Measurements from ENCODE around the gene ARFGEF3. TPM values are rescaled to one million over a fixed set of nuclear protein-coding genes. Genes with fewer than 3 reads are reported as not detected.

Gene ARFGEF3
- total and polyA plus RNA-seq, 2 donors (not counting 1 experiment from before 2014, with no cell fraction given): under 0.01 to 0.14 TPM

- Histone ChIP-seq H3K4me3 (replicated peaks in 1 of 4; ENCODE audit: control extremely low read depth in 1 of 4, insufficient read depth in 1 of 4, low read depth in 3 of 4, low read length in 4 of 4) (no peak overlapping the region), H3K4me1 (ENCODE audit: control insufficient read depth, extremely low read depth, insufficient read depth, low read length) (no peaks in the 10 kb centered on the region), H3K27ac (ENCODE audit: insufficient read depth, low read length) (no peak overlapping the region), H2AFZ (ENCODE audit: low read length) (no peak overlapping the region), H4K20me1 (ENCODE audit: control insufficient read depth, extremely low read depth, insufficient read depth, low read length) (no peaks in the 10 kb centered on the region), H3K9me3 (ENCODE audit: control insufficient read depth, insufficient read depth, low read depth, low read length) (no peaks in the 10 kb centered on the region), H3K9ac (ENCODE audit: insufficient read depth, low read length) (no peak overlapping the region), H3K36me3 (ENCODE audit: control insufficient read depth, insufficient read depth, low read length) (no peaks in the 10 kb centered on the region), H3K4me2 (ENCODE audit: extremely low read depth, insufficient read depth, low read length) (no peak overlapping the region), H3K27me3 (ENCODE audit: control insufficient read depth, insufficient read depth, low read length) (no peaks in the 10 kb centered on the region), H3K79me2 (ENCODE audit: control insufficient read depth, insufficient read depth, low read length) (no peaks in the 10 kb centered on the region)
- TF ChIP-seq EZH2 (IDR thresholded peaks at IDR 0.05; ENCODE audit: low read length, missing control alignments): no peak
- TF ChIP-seq, protein P1, sequence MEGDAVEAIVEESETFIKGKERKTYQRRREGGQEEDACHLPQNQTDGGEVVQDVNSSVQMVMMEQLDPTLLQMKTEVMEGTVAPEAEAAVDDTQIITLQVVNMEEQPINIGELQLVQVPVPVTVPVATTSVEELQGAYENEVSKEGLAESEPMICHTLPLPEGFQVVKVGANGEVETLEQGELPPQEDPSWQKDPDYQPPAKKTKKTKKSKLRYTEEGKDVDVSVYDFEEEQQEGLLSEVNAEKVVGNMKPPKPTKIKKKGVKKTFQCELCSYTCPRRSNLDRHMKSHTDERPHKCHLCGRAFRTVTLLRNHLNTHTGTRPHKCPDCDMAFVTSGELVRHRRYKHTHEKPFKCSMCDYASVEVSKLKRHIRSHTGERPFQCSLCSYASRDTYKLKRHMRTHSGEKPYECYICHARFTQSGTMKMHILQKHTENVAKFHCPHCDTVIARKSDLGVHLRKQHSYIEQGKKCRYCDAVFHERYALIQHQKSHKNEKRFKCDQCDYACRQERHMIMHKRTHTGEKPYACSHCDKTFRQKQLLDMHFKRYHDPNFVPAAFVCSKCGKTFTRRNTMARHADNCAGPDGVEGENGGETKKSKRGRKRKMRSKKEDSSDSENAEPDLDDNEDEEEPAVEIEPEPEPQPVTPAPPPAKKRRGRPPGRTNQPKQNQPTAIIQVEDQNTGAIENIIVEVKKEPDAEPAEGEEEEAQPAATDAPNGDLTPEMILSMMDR (conservative IDR thresholded peaks at IDR 0.05 in 1 of 2, IDR thresholded peaks at IDR 0.05 in 1 of 2; ENCODE audit: low read depth in 1 of 2, low read length in 2 of 2): no peak
- DNase-seq (ENCODE audit: low read depth in 2 of 2): no peak
Observed at GRCh38 chr6:138331984-138332383, 170.2 kb downstream of the ARFGEF3 start.

- Histone ChIP-seq H3K4me1 (ENCODE audit: control insufficient read depth, extremely low read depth, insufficient read depth, low read length) (no peaks in the 10 kb centered on the region), H3K9ac (ENCODE audit: insufficient read depth, low read length) (no peak overlapping the region), H3K4me2 (ENCODE audit: extremely low read depth, insufficient read depth, low read length) (no peak overlapping the region), H3K27ac (ENCODE audit: insufficient read depth, low read length) (no peak overlapping the region), H3K4me3 (replicated peaks in 1 of 4; ENCODE audit: control extremely low read depth in 1 of 4, insufficient read depth in 1 of 4, low read depth in 3 of 4, low read length in 4 of 4) (no peak overlapping the region), H4K20me1 (ENCODE audit: control insufficient read depth, extremely low read depth, insufficient read depth, low read length) (no peaks in the 10 kb centered on the region), H3K36me3 (ENCODE audit: control insufficient read depth, insufficient read depth, low read length) (no peaks in the 10 kb centered on the region), H2AFZ (ENCODE audit: low read length) (no peak overlapping the region), H3K27me3 (ENCODE audit: control insufficient read depth, insufficient read depth, low read length) (no peaks in the 10 kb centered on the region), H3K79me2 (ENCODE audit: control insufficient read depth, insufficient read depth, low read length) (no peaks in the 10 kb centered on the region), H3K9me3 (ENCODE audit: control insufficient read depth, insufficient read depth, low read depth, low read length) (no peaks in the 10 kb centered on the region)
- no peak for DNase-seq (ENCODE audit: low read depth in 2 of 2)
- TF ChIP-seq, protein P1 (conservative IDR thresholded peaks at IDR 0.05 in 1 of 2, IDR thresholded peaks at IDR 0.05 in 1 of 2; ENCODE audit: low read depth in 1 of 2, low read length in 2 of 2): no peak
- TF ChIP-seq EZH2 (IDR thresholded peaks at IDR 0.05; ENCODE audit: low read length, missing control alignments): no peak
Observed at GRCh38 chr6:138334000-138334399, 172.3 kb downstream of the ARFGEF3 start.

- H3K27ac ChIP-seq (ENCODE audit: insufficient read depth, low read length): no peak overlapping the region
- no peak for TF ChIP-seq EZH2 (IDR thresholded peaks at IDR 0.05; ENCODE audit: low read length, missing control alignments)
- TF ChIP-seq, protein P1 (conservative IDR thresholded peaks at IDR 0.05 in 1 of 2, IDR thresholded peaks at IDR 0.05 in 1 of 2; ENCODE audit: low read depth in 1 of 2, low read length in 2 of 2): no peak
- H3K9me3 ChIP-seq (ENCODE audit: control insufficient read depth, insufficient read depth, low read depth, low read length): no peaks in the 10 kb centered on the region
- H4K20me1 ChIP-seq (ENCODE audit: control insufficient read depth, extremely low read depth, insufficient read depth, low read length): no peaks in the 10 kb centered on the region
- H3K4me1 ChIP-seq (ENCODE audit: control insufficient read depth, extremely low read depth, insufficient read depth, low read length): no peaks in the 10 kb centered on the region
- H3K27me3 ChIP-seq (ENCODE audit: control insufficient read depth, insufficient read depth, low read length): no peaks in the 10 kb centered on the region
- H3K4me2 ChIP-seq (ENCODE audit: extremely low read depth, insufficient read depth, low read length): no peak overlapping the region
- no peaks in the 10 kb centered on the region for H3K79me2 ChIP-seq (ENCODE audit: control insufficient read depth, insufficient read depth, low read length)
- H2AFZ ChIP-seq (ENCODE audit: low read length): no peak overlapping the region
- no peaks in the 10 kb centered on the region for H3K36me3 ChIP-seq (ENCODE audit: control insufficient read depth, insufficient read depth, low read length)
- H3K9ac ChIP-seq (ENCODE audit: insufficient read depth, low read length): no peak overlapping the region
- no peak overlapping the region for H3K4me3 ChIP-seq (replicated peaks in 1 of 4; ENCODE audit: control extremely low read depth in 1 of 4, insufficient read depth in 1 of 4, low read depth in 3 of 4, low read length in 4 of 4)
- DNase-seq (ENCODE audit: low read depth in 2 of 2): no peak
Observed at GRCh38 chr6:138334963-138335362, 173.2 kb downstream of the ARFGEF3 start.
